Activated CD8-positive, alpha-beta memory T cell treated with anti-CD3 and anti-CD28 coated beads, Interleukin-2, amount 50 U/mL, for 24 hours (primary cell): ENCODE results near the gene SLC25A1.
"Not testable (repeated sequence)": the region's sequence is repeated elsewhere in the genome, so short reads cannot be mapped to it uniquely, and the experiment has no call there.

Source experiments
- DNase-seq: peaks from one replicate; pipeline ENCODE4 v3.0.0-alpha.2; 2020; ENCODE audit errors: extremely low read depth

The SLC25A1 gene

GRCh38 chr22:19206287-19206686, 27.8 kb upstream of the SLC25A1 start:
- no peak for DNase-seq

- DNase-seq = no peak
These were observed 26.1 kb upstream of the SLC25A1 start for GRCh38 chr22:19204640-19205039.

GRCh38 chr22:19203834-19204233, 25.3 kb upstream of the SLC25A1 start:
- DNase-seq = no peak

DNA sequence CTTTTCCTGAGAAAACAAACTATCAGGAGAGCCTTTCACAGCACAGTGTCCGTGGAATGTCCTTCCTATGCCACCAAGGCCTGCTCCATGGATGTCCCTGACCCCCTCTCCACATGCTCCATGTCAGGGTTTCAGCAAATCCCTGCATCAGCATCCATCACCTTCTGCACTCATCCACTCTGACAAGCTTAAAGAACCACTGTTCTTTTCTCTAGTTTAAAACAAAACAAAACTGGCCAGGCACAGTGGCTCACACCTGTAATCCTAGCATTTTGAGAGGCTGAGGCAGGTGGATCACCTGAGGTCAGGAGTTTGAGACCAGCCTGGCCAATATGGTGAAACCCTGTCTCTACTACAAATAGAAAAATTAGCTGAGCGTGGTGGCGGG, 24.3 kb upstream of the SLC25A1 start:
- not testable (repeated sequence) for DNase-seq

- DNase-seq = no peak
These were observed 23.6 kb upstream of the SLC25A1 start for GRCh38 chr22:19201869-19202798.

- DNase-seq = no peak
These were observed 22.8 kb upstream of the SLC25A1 start for GRCh38 chr22:19201130-19201868.

GRCh38 chr22:19199479-19199878, 20.9 kb upstream of the SLC25A1 start:
- no peak for DNase-seq

- no peak for DNase-seq
These were observed 19.7 kb upstream of the SLC25A1 start for GRCh38 chr22:19197997-19198865.

DNA sequence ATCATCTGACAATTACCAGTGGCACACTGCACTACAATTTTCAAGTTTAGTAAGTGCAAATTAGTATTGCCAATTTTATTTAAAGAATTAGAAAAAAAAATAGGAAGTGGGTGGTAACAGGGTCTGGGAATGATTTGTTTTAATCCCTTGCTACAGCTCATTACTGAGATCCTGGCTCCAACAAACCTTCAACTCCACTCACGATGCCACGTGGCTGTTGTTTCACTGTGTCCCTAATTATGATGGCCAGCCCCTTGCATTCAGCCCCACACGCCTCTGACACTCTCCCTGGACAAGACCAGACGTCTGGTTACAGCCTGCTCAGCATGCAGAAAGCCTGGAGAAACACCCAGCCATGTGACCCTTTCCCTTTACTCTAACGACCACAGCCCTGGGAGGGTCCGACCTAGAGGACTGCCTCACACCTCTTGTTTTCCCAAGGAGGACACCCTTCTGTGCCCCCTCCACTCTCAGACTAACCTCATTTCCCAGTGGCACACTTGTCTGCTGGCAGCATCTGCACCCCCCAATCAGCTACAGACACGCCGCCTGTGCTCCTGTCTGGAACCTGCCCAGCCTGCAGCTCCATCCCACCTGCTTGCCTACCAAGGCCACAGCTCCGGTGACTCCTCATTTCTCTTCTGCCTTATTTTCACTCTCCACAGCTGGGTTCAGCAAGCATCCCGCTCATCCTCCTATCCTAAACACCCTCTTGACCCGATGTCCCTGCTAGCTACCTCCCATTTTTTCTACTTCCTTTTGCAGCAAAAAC, 18.5 kb upstream of the SLC25A1 start:
- no peak for DNase-seq

- DNase-seq = no peak
These were observed 17.5 kb upstream of the SLC25A1 start for GRCh38 chr22:19195796-19196731.

- DNase-seq = no peak
These were observed 16.4 kb upstream of the SLC25A1 start for GRCh38 chr22:19194766-19195536.

DNA sequence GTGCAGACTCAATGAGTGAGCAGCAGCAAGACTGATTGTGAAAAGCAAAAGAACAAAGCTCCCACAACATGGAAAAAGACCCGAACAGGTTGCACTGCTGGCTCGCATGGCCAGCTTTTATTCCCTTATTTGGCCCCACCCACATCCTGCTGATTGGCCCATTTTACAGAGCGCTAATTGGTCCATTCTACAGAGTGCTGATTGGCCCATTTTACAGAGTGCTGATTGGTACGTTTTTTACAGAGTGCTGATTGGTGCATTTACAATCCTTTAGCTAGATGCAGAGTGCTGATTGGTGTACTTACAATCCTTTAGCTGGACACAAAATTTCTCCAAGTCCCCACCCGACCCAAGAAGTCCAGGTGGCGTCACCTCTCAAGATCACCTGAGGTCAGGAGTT, 15.3 kb upstream of the SLC25A1 start:
- DNase-seq = no peak

GRCh38 chr22:19187716-19188563, 9.4 kb upstream of the SLC25A1 start:
- DNase-seq = no peak

- DNase-seq = no peak
These were observed 5.9 kb upstream of the SLC25A1 start for GRCh38 chr22:19184276-19184997.

DNA sequence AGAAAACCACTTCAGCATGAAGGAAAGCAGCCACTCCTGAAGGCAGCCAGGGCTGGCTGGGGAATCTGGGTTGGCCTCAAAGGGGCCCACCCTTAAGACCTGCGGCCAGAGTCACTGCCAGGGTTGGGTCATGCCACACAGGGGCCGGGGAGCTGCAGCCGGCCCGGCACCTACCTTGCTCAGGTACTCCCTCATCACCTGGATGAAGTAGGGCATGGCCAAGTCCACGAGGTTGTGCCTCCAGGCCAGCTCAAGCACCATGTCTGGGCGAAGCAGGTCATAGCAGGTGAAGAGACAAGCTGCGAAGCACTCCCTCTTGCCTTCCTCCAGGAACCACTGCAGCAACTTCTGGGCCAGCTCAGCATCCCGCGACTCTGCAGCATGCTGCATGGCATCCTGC, 4.7 kb upstream of the SLC25A1 start:
- no peak for DNase-seq

DNA sequence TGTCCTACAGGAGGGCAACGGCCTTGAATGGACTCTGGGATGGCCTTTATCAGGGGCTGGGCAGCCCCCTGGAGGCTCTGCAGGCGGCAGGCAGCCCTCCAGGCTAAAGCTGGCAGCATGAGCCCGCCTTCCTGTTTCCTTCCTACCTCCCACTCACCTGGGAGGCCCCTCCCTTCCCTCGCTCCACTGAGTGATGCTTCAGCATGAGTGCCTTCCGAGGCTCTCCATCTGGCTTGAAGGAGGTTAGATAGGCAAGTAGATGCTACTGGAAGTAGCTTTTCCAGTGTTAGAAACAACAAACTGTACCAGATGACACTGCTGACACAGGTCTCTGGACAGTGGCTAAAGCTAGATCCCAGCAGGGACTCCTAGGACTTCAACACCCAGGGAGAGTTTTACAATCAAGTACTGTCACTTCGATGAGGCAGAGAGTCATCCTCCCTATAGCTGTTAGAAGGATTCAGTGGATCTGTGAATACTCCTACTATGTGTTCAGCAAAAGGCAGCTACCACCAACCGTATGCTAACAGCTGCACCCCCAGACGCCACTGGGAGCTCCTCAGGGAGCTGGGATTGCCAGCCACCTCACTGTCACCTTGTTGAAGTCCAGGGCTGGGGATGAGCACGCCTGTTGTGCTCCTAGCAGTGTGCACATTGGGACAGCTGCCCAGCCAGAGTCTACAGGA, 4.1 kb upstream of the SLC25A1 start:
- no peak for DNase-seq
